Transverse colon (tissue), 4 donors: ENCODE results near the gene SYS1.

Experiments
- CTCF ChIP-seq, 5 experiments: fragments of 200-600 bp in 3 of 5; fragments of 450-650 bp in 2 of 5; sonication (generic) in 3 of 5; IDR thresholded peaks; 1 replicate in 2 of 5; 2 replicates in 3 of 5; pipeline ENCODE4 v1.5.1; 2016 to 2017; ENCODE audit warnings: antibody characterized with exemption in 5 of 5, inconsistent platforms in 3 of 5, mild to moderate bottlenecking in 2 of 5, moderate library complexity in 1 of 5
- EP300 ChIP-seq: sonication (generic); formaldehyde crosslinking; IDR thresholded peaks from one replicate; pipeline ENCODE4 v1.6.1; 2017; ENCODE audit warnings: antibody characterized with exemption, low read depth
- POLR2AphosphoS5 ChIP-seq, 3 donors: sonication (generic); formaldehyde crosslinking; IDR thresholded peaks; one replicate each; pipeline ENCODE4 v1.6.1; 2016; ENCODE audit warnings: antibody characterized with exemption in 3 of 3

GRCh38 chr20:45412653-45413052 lies 49.7 kb downstream of the SYS1 start:
- TF ChIP-seq POLR2AphosphoS5 (IDR thresholded peaks at IDR 0.05), result no peak
- TF ChIP-seq CTCF (IDR thresholded peaks at IDR 0.05), result no peak
- TF ChIP-seq EP300, result no peak
